ENCODE results near the gene PNPLA2. TPM values are rescaled to one million over a fixed set of nuclear protein-coding genes. Genes with fewer than 3 reads are reported as not detected.

Gene PNPLA2
- total and polyA plus RNA-seq, 5 donors from 2014 or later, result 23.9 to 195 (median 24.9) TPM

- peaks cover 68% of the 10 kb centered on the region for H3K4me1 ChIP-seq (ENCODE audit: control insufficient read depth, insufficient read depth, low read length, poor library complexity, severe bottlenecking)
- Mint-ChIP-seq H3K36me3 (no peaks in the 10 kb centered on the region), H3K27ac (peak overlapping the region in 1 of 3 donors; percentile 73), H3K4me3 (peak overlapping the region; percentile 54 to 63 (median 58)), H3K9me3 (no peaks in the 10 kb centered on the region), H3K27me3 (peaks cover 37% of the 10 kb centered on the region), H3K4me1 (peaks cover 0 to 51% (median 8%) of the 10 kb centered on the region in 4 donors)
- DNase-seq, result no peak
- no peaks in the 10 kb centered on the region for H3K36me3 ChIP-seq (ENCODE audit: control insufficient read depth, insufficient read depth, low read length)
- H3K27me3 ChIP-seq (ENCODE audit: control insufficient read depth, insufficient read depth, low read length), result no peaks in the 10 kb centered on the region
- no peak for ATAC-seq (ENCODE audit: low read depth in 2 of 2)
- no peak overlapping the region for H3K4me3 ChIP-seq (ENCODE audit: low read depth, low read length)
- H3K27ac ChIP-seq (ENCODE audit: insufficient read depth, low read length, poor library complexity, severe bottlenecking), result no peak overlapping the region
- no peaks in the 10 kb centered on the region for H3K9me3 ChIP-seq (ENCODE audit: control insufficient read depth in 2 of 2, low read length in 2 of 2)
Measured at GRCh38 chr11:831118-831864, 12.6 kb downstream of the PNPLA2 start.

GRCh38 chr11:831961-832528, 13.3 kb downstream of the PNPLA2 start:
- Histone ChIP-seq H3K27me3 (ENCODE audit: control insufficient read depth, insufficient read depth, low read length) (no peaks in the 10 kb centered on the region), H3K36me3 (ENCODE audit: control insufficient read depth, insufficient read depth, low read length) (no peaks in the 10 kb centered on the region), H3K27ac (ENCODE audit: insufficient read depth, low read length, poor library complexity, severe bottlenecking) (no peak overlapping the region), H3K9me3 (ENCODE audit: control insufficient read depth in 2 of 2, low read length in 2 of 2) (no peaks in the 10 kb centered on the region), H3K4me1 (ENCODE audit: control insufficient read depth, insufficient read depth, low read length, poor library complexity, severe bottlenecking) (peaks cover 60% of the 10 kb centered on the region), H3K4me3 (ENCODE audit: low read depth, low read length) (no peak overlapping the region)
- Mint-ChIP-seq H3K27ac (peak overlapping the region in 1 of 3 donors; percentile 73), H3K9me3 (no peaks in the 10 kb centered on the region), H3K4me3 (peak overlapping the region; percentile 54 to 72 (median 58)), H3K4me1 (peaks cover 0 to 46% (median 6%) of the 10 kb centered on the region in 4 donors), H3K36me3 (no peaks in the 10 kb centered on the region), H3K27me3 (peaks cover 33% of the 10 kb centered on the region)
- no peak for DNase-seq
- no peak for ATAC-seq (ENCODE audit: low read depth in 2 of 2)

- peak within 1 kb of the TSS in 1 of 3 donors; percentile 73 for H3K27ac Mint-ChIP-seq
- DNase-seq, result peak in 2 of 3 donors; percentile 39 to 60
- Histone ChIP-seq H3K27ac (ENCODE audit: insufficient read depth, low read length, poor library complexity, severe bottlenecking) (no peak within 1 kb of the TSS), H3K9me3 (ENCODE audit: control insufficient read depth in 2 of 2, low read length in 2 of 2) (no peaks in the 10 kb centered on the region), H3K4me1 (ENCODE audit: control insufficient read depth, insufficient read depth, low read length, poor library complexity, severe bottlenecking) (peaks cover 54% of the 10 kb centered on the region), H3K27me3 (ENCODE audit: control insufficient read depth, insufficient read depth, low read length) (no peaks in the 10 kb centered on the region), H3K4me3 (ENCODE audit: low read depth, low read length) (no peak within 1 kb of the TSS), H3K36me3 (ENCODE audit: control insufficient read depth, insufficient read depth, low read length) (no peaks in the 10 kb centered on the region)
- peak within 1 kb of the TSS; percentile 75 to 78 (median 78) for H3K4me3 Mint-ChIP-seq
- H3K27me3 Mint-ChIP-seq, result peaks cover 30% of the 10 kb centered on the region
- no peaks in the 10 kb centered on the region for H3K9me3 Mint-ChIP-seq
- peaks cover 0 to 43% (median 5%) of the 10 kb centered on the region in 4 donors for H3K4me1 Mint-ChIP-seq
- no peaks in the 10 kb centered on the region for H3K36me3 Mint-ChIP-seq
- ATAC-seq (ENCODE audit: low read depth in 2 of 2), result peak; percentile 54
Measured at GRCh38 chr11:832529-833113, 13.9 kb downstream of the PNPLA2 start, which contains the start of gene CD151. CD151 (plus strand) TSS chr11:832952; CDS start chr11:836070, 3,118 bp downstream.

GRCh38 chr11:833114-833791, 14.5 kb downstream of the PNPLA2 start:
- no peaks in the 10 kb centered on the region for H3K27me3 ChIP-seq (ENCODE audit: control insufficient read depth, insufficient read depth, low read length)
- Mint-ChIP-seq H3K4me1 (peaks cover 0 to 37% (median 1%) of the 10 kb centered on the region in 4 donors), H3K36me3 (no peaks in the 10 kb centered on the region), H3K9me3 (no peaks in the 10 kb centered on the region), H3K4me3 (peak overlapping the region in 2 of 4 donors; percentile 78), H3K27ac (no peak overlapping the region), H3K27me3 (peaks cover 23% of the 10 kb centered on the region)
- DNase-seq, result peak in 1 of 3 donors; percentile 39
- peak; percentile 7 to 12 for ATAC-seq (ENCODE audit: low read depth in 2 of 2)
- H3K4me1 ChIP-seq (ENCODE audit: control insufficient read depth, insufficient read depth, low read length, poor library complexity, severe bottlenecking), result peaks cover 52% of the 10 kb centered on the region
- no peak overlapping the region for H3K27ac ChIP-seq (ENCODE audit: insufficient read depth, low read length, poor library complexity, severe bottlenecking)
- H3K9me3 ChIP-seq (ENCODE audit: control insufficient read depth in 2 of 2, low read length in 2 of 2), result no peaks in the 10 kb centered on the region
- no peak overlapping the region for H3K4me3 ChIP-seq (ENCODE audit: low read depth, low read length)
- H3K36me3 ChIP-seq (ENCODE audit: control insufficient read depth, insufficient read depth, low read length), result no peaks in the 10 kb centered on the region

GRCh38 chr11:833849-834311, 15.2 kb downstream of the PNPLA2 start:
- no peaks in the 10 kb centered on the region for H3K9me3 Mint-ChIP-seq
- no peaks in the 10 kb centered on the region for H3K9me3 ChIP-seq (ENCODE audit: control insufficient read depth in 2 of 2, low read length in 2 of 2)
- H3K27ac Mint-ChIP-seq, result no peak overlapping the region
- peaks cover 6% of the 10 kb centered on the region for H3K36me3 ChIP-seq (ENCODE audit: control insufficient read depth, insufficient read depth, low read length)
- no peak overlapping the region for H3K27ac ChIP-seq (ENCODE audit: insufficient read depth, low read length, poor library complexity, severe bottlenecking)
- peaks cover 48% of the 10 kb centered on the region for H3K4me1 ChIP-seq (ENCODE audit: control insufficient read depth, insufficient read depth, low read length, poor library complexity, severe bottlenecking)
- DNase-seq, result no peak
- no peaks in the 10 kb centered on the region for H3K27me3 ChIP-seq (ENCODE audit: control insufficient read depth, insufficient read depth, low read length)
- peaks cover 0 to 34% (median 0%) of the 10 kb centered on the region in 4 donors for H3K4me1 Mint-ChIP-seq
- H3K4me3 Mint-ChIP-seq, result peak overlapping the region; percentile 75 to 83 (median 78)
- no peak overlapping the region for H3K4me3 ChIP-seq (ENCODE audit: low read depth, low read length)
- no peaks in the 10 kb centered on the region for H3K36me3 Mint-ChIP-seq
- H3K27me3 Mint-ChIP-seq, result peaks cover 17% of the 10 kb centered on the region
- no peak for ATAC-seq (ENCODE audit: low read depth in 2 of 2)

- DNase-seq (no peak), ATAC-seq (ENCODE audit: low read depth in 2 of 2) (no peak)
- H3K27ac ChIP-seq (ENCODE audit: insufficient read depth, low read length, poor library complexity, severe bottlenecking), result no peak overlapping the region
- no peak overlapping the region for H3K4me3 ChIP-seq (ENCODE audit: low read depth, low read length)
- Mint-ChIP-seq H3K27ac (no peak overlapping the region), H3K4me1 (peaks cover 0 to 29% (median 0%) of the 10 kb centered on the region in 4 donors), H3K36me3 (no peaks in the 10 kb centered on the region), H3K4me3 (peak overlapping the region; percentile 75 to 83 (median 78)), H3K9me3 (no peaks in the 10 kb centered on the region), H3K27me3 (peaks cover 10% of the 10 kb centered on the region)
- H3K27me3 ChIP-seq (ENCODE audit: control insufficient read depth, insufficient read depth, low read length), result no peaks in the 10 kb centered on the region
- peaks cover 41% of the 10 kb centered on the region for H3K4me1 ChIP-seq (ENCODE audit: control insufficient read depth, insufficient read depth, low read length, poor library complexity, severe bottlenecking)
- no peaks in the 10 kb centered on the region for H3K9me3 ChIP-seq (ENCODE audit: control insufficient read depth in 2 of 2, low read length in 2 of 2)
- H3K36me3 ChIP-seq (ENCODE audit: control insufficient read depth, insufficient read depth, low read length), result peaks cover 6% of the 10 kb centered on the region
Measured at GRCh38 chr11:834371-835316, 15.9 kb downstream of the PNPLA2 start.
